Left kidney (tissue), 8 donors: ENCODE data around the gene POP7. TPM values are rescaled to one million over a fixed set of nuclear protein-coding genes. Genes with fewer than 3 reads are reported as not detected.
"Not testable (repeated sequence)": the region's sequence is repeated elsewhere in the genome, so short reads cannot be mapped to it uniquely, and the experiment has no call there.

Experiments used
- DNase-seq: peaks from one replicate; pipeline ENCODE4 v3.0.0-alpha.2; 2013
- long read RNA-seq, 8 donors: transcript quantifications; one replicate each; lab custom pipeline, GENCODE V29; 2026
- polyA plus RNA-seq: library from polyadenylated mRNA; unstranded; fragments of 120-200 nt; gene quantifications from one replicate; pipeline ENCODE4 v1.2.1, GENCODE V29; 2013; ENCODE audit not compliant: insufficient read length

POP7 gene
- polyA plus RNA-seq = 19.5 TPM
- long read RNA-seq, donor 1, transcript POP7-201 (2 exons, 927 nt) = major isoform, 32 of 32 reads
- long read RNA-seq, donor 1, partial matches to known transcripts = 0 of 32 reads
- long read RNA-seq, donor 1, other reads (novel, unspliced or antisense) = 0 of 32 reads
- long read RNA-seq, donor 2, transcript POP7-201 (2 exons, 927 nt) = major isoform, 16 of 16 reads
- long read RNA-seq, donor 2, partial matches to known transcripts = 0 of 16 reads
- long read RNA-seq, donor 2, other reads (novel, unspliced or antisense) = 0 of 16 reads
- long read RNA-seq, donor 3, transcript POP7-201 (2 exons, 927 nt) = major isoform, 15 of 15 reads
- long read RNA-seq, donor 3, partial matches to known transcripts = 0 of 15 reads
- long read RNA-seq, donor 3, other reads (novel, unspliced or antisense) = 0 of 15 reads
- long read RNA-seq, donor 4, transcript POP7-201 (2 exons, 927 nt) = major isoform, 5 of 10 reads
- long read RNA-seq, donor 4, partial matches to known transcripts = 5 of 10 reads
- long read RNA-seq, donor 4, other reads (novel, unspliced or antisense) = 0 of 10 reads
- long read RNA-seq, donor 5, transcript POP7-201 (2 exons, 927 nt) = major isoform, 43 of 52 reads
- long read RNA-seq, donor 5, partial matches to known transcripts = 9 of 52 reads
- long read RNA-seq, donor 5, other reads (novel, unspliced or antisense) = 0 of 52 reads
- long read RNA-seq, donor 6, transcript POP7-201 (2 exons, 927 nt) = major isoform, 37 of 52 reads
- long read RNA-seq, donor 6, partial matches to known transcripts = 14 of 52 reads
- long read RNA-seq, donor 6, other reads (novel, unspliced or antisense) = 0 of 52 reads
- long read RNA-seq, donor 7, transcript POP7-201 (2 exons, 927 nt) = major isoform, 30 of 30 reads
- long read RNA-seq, donor 7, partial matches to known transcripts = 0 of 30 reads
- long read RNA-seq, donor 7, other reads (novel, unspliced or antisense) = 0 of 30 reads
- long read RNA-seq, donor 8, transcript POP7-201 (2 exons, 927 nt) = major isoform, 6 of 6 reads
- long read RNA-seq, donor 8, partial matches to known transcripts = 0 of 6 reads
- long read RNA-seq, donor 8, other reads (novel, unspliced or antisense) = 0 of 6 reads

DNA sequence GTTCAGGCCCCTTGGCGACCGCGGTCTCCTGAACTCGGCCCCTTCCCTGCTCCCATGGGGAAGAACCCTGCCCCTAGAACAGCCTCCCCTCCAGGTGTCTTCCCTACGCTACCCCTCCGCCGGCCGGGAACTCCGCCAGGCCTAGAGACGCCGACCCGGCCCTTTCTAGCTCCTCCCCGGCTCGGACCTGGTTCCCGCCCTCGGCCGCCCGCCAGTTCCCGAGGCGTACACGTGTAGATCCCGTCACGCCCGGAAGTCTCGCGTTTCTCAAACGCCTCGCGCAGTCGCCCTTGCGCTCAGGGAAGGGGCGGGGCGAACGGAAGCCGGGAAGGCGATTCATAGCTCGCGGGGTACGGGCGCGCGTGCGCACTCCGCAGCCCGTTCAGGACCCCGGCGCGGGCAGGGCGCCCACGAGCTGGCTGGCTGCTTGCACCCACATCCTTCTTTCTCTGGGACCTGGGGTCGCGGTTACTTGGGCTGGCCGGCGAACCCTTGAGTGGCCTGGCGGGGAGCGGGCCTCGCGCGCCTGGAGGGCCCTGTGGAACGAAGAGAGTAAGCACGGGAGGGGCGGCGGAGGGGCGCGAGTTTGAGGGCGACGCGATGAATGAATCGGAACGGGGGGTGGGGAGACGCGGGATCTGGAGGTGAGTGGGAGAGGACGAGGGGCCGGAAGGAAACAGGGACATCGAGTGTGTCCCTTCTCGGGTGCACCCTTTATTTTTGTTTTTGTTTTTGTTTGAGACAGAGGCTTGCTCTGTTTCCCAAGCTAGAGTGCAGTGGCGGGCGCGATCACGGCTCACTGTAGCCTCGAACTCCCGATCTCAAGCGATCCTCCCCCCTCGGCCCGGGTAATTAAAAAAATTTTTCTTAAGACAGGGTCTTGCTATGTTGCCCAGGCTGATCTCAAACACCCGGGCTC is at the start of gene POP7:
Gene POP7 (plus strand): TSS at position 369 of the 919 bp plus-strand sequence. CDS start 710 bp downstream, outside the sequence.
- DNase-seq = peak; percentile 98

DNA sequence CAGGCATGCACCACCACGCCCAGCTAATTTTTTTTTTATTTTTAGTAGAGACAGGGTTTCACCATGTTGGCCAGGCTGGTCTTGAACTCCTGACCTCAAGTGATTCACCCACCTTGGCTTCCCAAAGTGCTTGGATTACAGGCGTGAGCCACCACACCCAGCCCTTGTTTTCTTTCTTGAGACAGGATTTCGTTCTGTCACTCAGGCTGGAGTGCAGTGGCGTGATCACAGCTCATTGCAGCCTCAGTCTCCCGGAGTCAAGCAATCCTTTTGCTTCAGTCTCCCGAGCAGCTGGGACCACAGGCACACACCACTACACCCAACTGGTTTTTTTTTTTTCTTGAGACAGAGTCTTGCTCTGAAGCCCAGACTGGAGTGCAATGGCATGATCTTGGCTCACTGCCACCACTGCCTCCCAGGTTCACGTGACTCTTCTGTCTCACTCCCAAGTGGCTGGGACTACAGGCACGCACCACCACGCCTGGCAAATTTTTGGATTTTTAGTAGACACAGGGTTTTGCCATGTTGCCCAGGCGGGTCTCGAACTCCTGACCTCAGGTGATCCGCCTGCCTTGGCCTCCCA is 43.6 kb upstream of the POP7 start:
- DNase-seq = not testable (repeated sequence)

DNA sequence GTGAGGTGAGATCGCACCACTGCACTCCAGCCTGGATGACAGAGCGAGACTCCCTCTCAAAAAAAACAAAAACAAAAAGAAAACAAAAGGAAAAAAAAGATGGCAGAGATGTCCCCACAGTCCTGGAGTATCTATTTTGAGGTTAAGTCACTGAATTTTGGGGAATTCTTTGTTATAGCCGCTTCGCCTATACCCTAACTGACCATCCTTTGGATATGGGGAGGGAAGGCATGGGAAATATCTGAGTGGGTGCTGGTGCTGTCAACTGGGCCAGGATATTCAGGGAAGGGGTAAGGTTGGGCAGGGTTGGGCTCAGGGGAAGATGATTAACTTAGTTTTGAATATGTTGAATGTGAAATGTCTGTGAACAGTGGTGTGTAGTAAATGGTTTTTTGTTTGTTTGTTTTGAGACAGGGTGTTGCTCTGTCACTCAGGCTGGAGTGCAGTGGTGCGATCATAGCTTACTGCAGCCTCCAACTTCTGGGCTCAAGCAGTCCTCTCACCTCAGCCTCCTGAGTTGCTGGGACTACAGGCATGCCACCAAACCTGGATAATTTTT is 40.7 kb upstream of the POP7 start:
- DNase-seq = no peak

DNA sequence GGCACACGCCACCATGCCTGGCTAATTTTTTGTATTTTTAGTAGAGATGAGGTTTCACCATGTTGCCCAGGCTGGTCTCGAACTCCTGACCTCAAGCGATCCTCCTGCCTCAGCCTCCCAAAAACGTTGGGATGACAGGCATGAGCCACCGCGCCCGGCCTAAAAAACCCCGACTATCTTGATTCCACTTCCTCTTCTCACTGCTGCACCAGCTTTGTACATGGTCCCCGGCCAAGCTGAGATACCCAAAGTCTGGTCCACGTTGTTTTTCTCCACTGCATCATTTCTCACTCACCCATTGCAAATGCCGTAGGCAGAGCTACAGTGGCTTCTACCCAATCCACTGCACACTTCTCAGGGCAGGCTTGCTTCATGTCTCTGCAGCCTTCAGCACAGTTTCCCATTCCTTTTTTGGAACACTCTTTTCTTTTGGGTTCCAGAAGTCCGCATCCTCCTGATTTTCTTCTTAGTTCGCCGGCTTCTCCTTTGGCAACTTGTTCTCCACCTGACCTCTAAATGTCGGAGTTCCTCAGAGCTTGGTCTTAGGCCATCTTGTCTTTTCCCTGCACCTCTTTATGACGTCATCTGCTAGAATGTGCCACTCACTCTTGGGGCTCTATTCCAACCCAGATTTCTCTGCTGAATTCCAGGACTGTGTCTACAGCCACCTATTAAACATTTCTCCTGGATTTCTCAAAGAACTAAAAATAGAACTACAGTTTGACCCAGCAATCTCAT is 38.4 kb upstream of the POP7 start:
- no peak for DNase-seq

DNA sequence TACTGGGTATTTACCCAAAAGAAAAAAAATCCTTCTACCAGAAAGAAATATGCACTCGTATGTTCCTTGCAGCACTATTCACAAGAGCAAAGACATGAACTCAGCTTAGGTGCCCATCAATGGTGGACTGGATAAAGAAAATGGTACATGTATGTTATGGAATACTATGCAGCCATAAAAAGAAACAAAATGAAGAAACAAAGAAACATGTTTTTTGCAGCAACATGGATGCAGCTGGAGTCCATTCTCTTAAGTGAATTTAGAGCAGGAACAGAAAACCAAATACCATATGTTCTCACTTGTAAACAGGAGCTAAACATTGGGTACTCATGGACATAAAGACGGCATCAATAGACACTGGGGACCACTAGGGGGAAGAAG is 37.9 kb upstream of the POP7 start:
- DNase-seq = no peak

DNA sequence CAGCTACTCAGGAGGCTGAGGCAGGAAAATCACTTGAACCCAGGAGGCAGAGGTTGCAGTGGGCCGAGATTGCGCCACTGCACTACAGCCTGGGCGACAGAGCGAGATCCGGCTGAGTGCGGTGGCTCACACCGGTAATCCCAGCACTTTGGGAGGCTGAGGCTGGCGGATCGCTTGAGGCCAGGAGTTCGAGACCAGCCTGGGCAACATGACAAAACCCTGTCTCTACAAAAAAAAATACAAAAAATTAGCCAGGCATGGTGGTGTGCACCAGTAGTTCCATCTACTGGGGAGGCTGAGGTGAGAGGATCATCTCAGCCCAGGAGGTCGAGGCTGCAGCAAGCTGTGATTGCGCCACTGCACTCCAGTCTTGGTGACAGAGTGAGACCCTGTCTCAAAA is 36.8 kb upstream of the POP7 start:
- DNase-seq = not testable (repeated sequence)

DNA sequence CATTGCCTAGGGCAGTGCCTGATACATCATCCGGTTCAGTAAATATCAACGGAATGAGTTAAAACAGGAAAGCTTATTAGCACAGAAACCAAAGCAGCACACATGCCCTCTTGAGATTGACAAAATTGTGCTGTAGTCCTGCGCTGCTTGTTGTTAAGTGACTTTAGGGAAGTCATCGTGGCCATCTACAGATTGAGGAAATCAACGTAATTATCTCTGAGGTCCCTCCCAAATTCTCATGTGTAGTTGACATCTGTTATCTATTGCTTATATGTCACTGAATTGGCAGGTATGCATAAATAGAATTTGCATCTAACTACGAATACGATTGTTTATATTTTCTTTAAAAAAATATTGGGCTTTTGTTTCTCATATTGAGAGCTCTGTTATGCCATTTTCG is 35.8 kb upstream of the POP7 start:
- DNase-seq = no peak

DNA sequence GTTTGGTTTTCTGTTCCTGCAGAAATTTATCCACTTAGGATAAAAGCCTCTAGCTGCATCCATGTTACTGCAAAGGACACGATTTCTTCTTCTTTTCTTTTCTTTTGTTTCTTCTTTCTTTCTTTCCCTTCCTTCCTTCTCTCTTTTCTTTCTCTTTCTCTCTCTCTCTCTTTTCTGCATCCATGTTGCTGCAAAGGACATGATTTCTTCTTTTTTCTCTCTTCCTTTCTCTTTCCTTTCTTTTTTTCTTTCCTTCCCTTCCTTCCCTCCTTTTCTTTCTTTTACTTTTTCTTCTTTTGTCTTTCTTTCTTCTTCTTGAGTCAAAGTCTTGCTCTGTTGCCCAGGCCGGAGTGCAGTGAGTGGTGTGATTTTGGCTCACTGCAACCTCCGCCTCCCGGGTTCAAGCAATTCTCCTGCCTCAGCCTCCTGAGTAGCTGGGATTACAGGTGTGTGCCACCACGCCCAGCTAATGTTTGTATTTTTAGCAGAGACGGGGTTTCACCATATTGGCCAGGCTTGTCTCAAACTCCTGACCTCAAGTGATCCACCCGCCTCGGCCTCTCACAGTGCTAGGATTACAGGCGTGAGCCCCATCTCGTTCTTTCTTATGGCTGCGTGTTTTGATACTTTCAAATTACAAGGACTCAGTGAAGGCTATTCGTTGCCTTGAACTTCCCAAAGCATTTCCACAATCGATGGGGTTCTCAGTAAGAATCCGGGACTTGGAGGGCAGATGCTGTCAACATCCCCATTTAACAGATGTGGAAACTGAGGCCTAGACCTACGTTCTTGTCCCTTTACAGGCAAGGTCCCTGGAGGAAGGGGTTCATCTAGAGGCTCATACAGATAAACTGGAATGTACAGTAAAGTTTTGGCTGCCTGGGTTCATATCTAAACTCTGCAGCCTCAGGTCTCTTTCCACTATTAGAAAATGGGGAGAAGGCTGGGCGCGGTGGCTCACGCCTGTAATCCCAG is 34.3 kb upstream of the POP7 start:
- no peak for DNase-seq

DNA sequence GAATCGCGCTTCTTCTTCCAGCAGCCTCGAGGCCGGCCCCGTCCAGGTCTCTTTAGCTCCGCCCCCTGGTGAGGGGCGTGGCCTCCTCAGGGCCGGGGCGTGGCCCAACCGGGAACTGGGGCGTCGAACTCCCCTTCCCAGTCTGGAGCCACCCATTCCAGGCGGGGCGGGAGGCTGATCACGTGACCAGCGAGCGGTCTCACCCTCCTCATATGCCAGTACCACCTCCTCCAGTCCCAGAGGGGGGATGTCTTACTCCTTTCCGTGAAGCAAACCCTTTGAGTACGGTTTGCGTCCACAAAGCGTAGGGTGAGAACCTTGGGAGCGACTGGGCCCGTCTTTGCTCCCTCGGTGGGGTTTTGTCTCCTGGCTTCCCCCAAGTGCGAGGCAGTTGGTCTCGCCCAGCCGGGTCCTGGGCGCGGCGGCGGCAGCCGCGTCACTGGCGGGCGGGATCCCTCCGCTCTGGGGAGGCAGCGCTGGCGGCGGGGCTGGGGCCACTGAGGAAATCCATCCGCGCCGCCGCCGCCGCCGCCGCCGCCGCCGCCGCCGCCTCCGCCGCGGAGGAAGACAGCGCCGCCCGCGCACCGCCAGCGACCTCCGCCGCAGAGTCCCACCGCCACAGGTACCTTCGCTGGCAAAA is 32.5 kb upstream of the POP7 start, which contains the start of gene GNB2:
Gene GNB2 (plus strand): TSS at position 439 of the 640 bp plus-strand sequence. CDS start 2,526 bp downstream, outside the sequence.
- DNase-seq = peak; percentile 99

DNA sequence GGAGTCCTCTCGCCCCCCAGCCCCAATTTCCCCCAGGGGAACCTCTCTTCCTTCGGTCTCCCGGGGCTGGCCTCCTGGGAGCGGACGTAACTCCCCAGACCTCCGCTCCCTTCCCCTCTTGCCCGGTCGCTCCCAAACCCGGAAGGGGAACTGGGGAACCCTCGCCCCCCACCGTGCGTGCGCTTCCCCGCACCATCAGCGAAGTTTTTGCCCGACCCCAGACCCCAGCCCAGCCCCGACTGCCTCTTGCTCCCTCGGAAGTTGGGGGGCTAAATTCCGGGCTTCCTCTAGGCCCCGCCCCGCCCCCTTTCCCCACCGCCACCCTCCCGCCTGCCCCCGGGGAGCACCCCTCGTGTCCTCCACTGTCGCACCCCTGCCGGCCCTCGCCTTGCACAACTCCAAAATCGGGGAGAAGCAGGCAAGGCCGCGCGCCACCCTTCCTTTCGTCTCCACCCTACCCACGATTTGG is 31.9 kb upstream of the POP7 start:
- no peak for DNase-seq

DNA sequence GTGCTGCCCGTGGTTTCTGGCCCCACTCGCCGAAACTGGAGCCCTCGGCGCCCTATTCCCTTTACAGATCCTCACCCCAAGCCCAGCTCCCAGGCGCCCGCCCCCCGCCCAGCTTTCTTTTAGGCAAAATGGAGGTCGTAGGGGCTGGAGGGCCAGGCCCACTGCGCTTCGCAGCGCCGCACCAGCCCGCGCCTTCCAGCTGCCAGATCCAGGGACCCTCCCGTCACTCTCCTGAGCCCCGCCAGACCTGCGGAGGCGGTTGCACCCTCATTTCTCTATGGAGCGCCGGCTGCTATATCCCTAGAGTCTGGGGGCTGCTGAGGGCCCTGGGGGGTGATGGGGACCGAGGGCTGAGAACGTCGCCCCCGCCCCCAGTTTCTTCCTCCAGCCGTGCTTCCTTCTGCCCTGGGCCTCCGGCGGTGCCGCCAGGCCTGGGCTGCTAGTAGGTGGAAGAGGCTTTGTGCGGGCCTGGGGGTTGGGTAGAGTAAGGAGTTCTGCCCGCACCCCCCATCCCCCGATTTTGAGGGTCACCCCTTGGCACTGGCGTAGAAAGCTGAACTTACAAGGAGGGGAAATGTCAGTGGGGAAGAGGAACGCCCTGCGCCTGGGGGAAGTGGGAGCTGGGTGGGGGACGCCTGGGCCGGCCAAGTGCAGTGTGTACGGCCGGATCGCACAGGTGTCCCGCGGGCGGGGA is 31.4 kb upstream of the POP7 start:
- no peak for DNase-seq

DNA sequence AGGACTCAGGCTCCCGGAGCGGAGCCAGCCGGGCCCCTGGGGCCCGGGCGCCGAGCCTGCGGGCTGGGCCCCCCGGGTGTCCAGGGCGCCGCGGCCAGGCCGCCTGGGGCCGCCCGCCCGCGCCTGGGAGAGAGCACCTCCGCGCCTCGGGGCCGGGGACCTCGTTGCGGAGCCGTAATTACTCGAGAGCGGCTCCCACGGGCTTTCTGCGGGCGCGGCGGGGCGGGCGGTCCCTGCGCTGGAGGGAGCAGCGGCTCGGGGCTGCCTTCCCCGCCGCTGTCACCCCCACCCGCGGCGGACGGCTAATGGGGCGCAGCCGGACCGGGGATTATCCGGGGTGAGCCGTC is 30.8 kb upstream of the POP7 start:
- no peak for DNase-seq

DNA sequence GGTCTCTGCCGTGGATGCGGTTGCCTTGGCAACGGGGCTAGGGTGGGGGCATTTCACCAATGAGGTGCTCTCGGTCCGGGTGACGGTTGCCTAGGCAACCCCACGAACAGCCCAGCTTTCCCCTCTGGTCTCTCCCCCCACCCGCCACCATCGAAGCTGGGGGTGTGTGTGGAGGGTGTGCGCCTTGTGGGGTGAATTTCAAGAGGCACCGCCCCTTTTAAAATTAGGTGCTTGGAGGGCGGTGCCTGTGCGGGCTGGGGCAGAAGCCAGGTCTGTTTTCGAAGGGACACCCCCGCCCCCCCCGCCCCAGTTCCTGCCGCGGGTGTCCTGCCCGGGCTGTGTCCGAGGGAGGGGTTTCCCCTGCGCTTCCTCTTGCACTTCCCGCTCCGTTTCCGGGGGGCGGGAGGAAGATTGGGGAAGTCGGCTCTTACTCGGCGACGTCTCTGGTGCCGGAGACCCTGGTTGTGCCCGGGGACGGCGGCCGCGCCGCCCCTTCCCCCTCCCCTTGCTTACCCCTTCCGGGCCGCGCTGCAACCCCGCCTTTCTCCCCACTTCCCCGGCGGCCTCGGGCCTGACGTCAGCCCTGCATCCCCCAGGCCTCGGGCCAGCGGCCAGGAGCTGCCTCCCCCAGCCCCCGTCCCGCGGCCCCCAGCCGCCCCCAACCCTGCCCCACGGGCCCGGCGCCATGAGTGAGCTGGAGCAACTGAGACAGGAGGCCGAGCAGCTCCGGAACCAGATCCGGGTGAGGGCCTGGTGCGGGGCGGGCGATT is 30.2 kb upstream of the POP7 start:
- peak; percentile 59 for DNase-seq

DNA sequence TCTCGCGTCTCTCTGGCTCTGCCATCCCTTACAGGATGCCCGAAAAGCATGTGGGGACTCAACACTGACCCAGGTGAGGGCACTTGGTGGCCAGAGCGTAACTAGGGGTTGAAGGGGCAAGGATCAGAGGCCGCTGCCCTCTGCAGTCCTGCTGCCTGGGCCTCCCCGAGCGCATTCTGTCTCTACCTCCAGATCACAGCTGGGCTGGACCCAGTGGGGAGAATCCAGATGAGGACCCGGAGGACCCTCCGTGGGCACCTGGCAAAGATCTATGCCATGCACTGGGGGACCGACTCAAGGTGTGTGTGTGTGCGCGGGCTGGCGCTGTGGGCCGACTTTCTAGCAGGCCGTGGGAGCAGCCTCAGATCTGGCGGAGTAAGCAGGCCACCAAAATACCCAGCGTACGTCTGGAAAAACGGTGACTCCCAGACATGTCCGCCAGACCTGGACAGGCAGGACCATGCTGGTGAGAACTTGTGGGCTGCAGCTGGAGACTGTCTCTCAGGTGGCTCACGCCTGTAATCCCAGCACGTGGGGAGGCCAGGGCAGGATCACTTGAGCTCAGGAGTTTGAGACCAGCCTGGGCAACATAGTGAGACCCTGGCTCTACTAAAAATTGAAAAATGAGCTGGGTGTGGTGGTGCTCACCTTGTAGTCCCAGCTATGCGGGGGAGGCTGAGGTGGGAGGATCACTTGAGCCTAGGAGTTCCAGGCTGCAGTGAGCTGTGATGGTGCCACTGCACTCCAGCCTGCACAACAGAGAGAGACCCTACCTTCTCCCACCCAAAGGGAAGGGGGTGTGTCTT is 29.2 kb upstream of the POP7 start:
- DNase-seq = no peak
